Measurements from ENCODE around the gene NASP.
A peak's percentile ranks its signal among the peaks of the same experiment; 100 is the strongest.

NASP gene

DNA sequence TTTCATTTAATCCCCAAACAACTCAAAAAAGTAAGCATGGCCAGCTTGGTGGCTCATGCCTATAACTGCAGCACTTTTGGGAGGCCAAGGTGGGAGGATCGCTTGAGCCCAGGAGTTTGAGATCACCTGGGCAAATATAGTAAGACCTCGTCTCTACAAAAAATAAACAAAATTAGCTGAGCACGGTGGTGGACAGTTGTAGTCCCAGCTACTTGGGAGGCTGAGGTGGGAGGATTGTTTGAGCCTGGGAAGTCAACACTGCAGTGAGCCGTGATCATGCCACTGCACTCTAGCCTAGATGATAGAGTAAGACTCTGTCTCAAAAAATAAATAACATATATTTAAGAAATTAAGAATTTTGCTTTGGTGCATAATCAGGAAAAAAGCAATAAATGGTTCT, 39.3 kb upstream of the NASP start:
- DNase-seq (ENCODE audit: insufficient read length, low spot score) (no peak), FAIRE-seq (no peak)
- TF ChIP-seq, protein P1, sequence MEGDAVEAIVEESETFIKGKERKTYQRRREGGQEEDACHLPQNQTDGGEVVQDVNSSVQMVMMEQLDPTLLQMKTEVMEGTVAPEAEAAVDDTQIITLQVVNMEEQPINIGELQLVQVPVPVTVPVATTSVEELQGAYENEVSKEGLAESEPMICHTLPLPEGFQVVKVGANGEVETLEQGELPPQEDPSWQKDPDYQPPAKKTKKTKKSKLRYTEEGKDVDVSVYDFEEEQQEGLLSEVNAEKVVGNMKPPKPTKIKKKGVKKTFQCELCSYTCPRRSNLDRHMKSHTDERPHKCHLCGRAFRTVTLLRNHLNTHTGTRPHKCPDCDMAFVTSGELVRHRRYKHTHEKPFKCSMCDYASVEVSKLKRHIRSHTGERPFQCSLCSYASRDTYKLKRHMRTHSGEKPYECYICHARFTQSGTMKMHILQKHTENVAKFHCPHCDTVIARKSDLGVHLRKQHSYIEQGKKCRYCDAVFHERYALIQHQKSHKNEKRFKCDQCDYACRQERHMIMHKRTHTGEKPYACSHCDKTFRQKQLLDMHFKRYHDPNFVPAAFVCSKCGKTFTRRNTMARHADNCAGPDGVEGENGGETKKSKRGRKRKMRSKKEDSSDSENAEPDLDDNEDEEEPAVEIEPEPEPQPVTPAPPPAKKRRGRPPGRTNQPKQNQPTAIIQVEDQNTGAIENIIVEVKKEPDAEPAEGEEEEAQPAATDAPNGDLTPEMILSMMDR (IDR thresholded peaks at IDR 0.05; ENCODE audit: insufficient read depth, missing control alignments) = no peak

DNA sequence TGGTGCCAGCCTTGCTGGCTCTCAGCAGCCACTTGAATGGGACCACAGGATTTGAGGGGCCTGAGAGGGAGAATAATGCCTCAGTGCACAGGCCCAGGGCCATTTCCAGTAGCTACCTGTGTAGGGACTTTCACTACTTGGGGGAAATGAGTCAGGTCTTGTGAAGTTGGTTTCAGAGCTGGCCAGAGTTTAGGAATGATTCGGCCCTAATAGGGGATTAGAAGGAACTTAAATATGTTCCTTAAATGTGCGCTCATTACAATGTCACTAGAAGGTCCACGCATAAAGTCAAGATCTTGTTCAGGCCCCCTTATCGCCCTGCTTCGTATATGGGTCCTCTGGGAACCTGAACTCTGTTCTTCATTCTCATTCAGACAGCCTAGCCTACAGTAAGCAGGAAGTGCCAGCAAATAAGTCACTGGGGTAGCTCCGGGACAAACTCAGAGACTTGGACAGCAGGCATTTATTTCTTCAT, 38.8 kb upstream of the NASP start:
- TF ChIP-seq, protein P1 (IDR thresholded peaks at IDR 0.05; ENCODE audit: insufficient read depth, missing control alignments) = no peak
- DNase-seq (ENCODE audit: insufficient read length, low spot score) = no peak
- FAIRE-seq = no peak

DNA sequence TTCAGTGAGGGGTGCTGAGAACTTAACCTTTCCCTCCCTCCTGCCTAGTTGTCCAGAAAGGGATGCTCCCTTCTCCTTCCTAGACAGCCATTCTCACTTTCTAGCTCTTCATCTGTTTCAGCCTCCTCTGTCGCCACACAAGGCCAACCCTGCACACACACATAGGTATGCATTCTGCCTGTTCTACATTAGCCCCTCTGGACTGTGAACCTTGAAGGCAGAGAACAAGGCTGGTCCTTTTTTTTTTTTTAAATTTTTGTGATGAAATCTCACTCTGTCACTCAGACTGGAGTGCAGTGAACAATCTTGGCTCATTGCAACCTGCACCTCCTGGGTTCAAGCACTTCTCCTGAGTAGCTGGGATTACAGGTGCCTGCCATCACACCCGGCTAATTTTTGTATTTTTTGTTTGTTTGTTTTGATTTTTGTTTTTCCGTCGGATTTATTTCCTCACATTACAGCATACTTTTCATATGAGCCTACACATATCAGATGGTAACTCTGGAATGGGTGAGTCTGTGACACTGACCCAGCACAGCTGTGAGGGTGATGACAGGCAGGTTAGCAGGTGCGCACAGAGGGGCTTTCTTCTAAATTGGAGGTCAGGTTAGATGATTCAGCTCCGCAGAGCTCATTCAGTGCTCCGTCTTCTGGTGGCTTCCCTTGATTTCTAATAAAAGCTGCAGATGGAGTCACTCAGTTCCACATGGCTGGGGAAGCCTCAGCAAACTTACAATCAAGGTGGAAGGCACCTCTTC, 38.1 kb upstream of the NASP start:
- FAIRE-seq (no peak), DNase-seq (ENCODE audit: insufficient read length, low spot score) (no peak)
- TF ChIP-seq, protein P1 (IDR thresholded peaks at IDR 0.05; ENCODE audit: insufficient read depth, missing control alignments) = no peak

DNA sequence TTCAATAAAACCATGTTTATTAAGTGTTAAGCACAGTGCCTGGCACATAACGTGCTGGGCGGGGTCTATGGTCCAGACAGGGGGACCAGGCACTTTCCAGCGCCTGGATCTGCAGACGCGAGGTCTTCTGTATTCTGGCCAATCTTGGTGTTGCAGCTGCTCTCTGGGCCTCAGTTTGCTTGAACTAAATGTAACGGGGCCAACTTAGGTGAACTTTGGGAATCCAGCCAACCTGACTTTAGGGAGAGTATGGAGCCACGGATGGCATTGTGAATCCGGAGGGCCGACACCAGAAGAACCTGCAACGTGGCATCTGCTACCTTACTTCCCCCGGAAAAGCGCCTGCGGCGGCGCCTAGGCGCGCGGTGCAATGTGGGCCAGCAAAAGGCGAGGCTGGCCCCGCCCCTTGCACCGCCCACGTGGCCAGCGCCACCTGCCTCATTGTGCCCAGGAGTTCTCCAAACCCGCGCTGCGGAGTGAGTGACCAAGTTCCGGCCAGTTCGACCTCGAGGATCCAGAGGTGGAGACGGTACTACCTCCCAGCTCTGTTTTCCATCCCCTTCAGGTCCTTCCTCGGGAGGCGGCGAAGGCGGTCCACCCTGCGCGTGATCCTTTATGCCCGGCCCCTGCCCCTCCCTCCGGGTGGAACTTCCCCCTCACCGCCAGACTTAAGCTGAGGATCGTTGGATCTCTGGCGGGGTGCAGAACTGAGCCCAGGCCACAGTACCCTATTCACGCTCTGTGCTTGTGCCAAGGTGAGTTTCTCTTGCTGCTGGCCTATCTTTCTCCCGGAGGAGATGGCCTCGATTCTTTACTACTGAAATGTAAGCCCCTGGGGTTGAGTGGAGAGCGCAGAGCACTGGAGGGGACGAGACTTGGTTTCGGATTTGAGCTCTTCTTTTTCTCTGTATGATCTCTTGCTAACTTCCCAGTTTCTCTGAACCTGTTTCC, 33.2 kb upstream of the NASP start, which contains the start of gene AKR1A1:
TSS of gene AKR1A1 (plus strand) at position 426 of the 951 bp plus-strand sequence. CDS start 10,969 bp downstream, outside the sequence.
- no peak for FAIRE-seq
- TF ChIP-seq, protein P1 (IDR thresholded peaks at IDR 0.05; ENCODE audit: insufficient read depth, missing control alignments) = no peak
- DNase-seq (ENCODE audit: insufficient read length, low spot score) = peak; percentile 68

DNA sequence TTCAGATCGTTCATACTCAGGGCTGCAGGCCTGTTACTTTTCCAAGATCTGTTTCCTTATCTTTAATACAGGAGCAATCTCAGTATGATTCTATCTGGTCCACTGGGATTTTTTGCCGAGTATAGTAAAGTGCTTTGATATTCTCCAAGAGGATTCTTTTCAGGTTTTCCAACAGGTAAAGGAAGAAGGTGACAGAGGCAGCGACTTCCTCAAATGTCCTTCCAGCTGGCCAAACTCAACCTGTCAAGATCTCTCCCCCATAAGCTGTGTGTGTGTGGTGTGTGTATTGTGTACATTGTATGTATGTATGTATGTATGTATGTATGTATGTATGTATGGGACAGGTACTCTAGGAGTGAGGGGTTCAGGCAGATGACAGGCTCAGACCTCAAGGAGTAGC, 32.2 kb upstream of the NASP start:
- DNase-seq (ENCODE audit: insufficient read length, low spot score) (no peak), FAIRE-seq (no peak)
- TF ChIP-seq, protein P1 (IDR thresholded peaks at IDR 0.05; ENCODE audit: insufficient read depth, missing control alignments) = no peak

DNA sequence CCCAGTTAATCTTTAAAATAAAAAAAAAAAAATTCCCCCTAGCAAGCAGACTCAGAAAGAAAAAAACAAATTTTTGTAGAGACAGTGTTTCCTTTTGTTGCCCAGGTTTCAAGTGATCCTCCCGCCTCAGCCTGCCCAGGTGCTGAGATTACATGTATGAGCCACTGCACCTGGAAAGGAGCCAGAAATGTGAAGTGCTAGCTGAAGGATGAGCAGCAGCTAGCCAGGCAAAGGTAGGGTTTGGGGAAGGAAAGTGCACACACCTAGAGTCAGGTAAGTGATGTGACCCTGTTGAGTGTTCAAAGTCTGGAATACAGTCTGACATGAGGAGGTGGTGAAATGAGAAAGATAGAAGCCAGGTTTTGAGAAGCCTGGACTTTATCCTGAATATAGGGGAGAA, 31.5 kb upstream of the NASP start:
- no peak for FAIRE-seq
- no peak for DNase-seq (ENCODE audit: insufficient read length, low spot score)

More for the DNA sequence above, 31.5 kb upstream of the NASP start:
- TF ChIP-seq, protein P1 (IDR thresholded peaks at IDR 0.05; ENCODE audit: insufficient read depth, missing control alignments) = no peak

Measured in D721Med (cell line).